ENCODE measurements around the gene TPST1.

GRCh38 chr7:66245008-66245407 lies 39.9 kb downstream of the TPST1 start:
- TF ChIP-seq CTCF (IDR thresholded peaks at IDR 0.05) (no peak), POLR2A (IDR thresholded peaks at IDR 0.05) (no peak)

All from thyroid gland (tissue), 4 donors.